Esophagus muscularis mucosa (tissue), 3 donors: Measurements from ENCODE around the gene KCNJ3.

Experiments
- POLR2A ChIP-seq: fragments of 450-650 bp; IDR thresholded peaks from one replicate; pipeline ENCODE4 v1.6.1; 2017; ENCODE audit warnings: antibody characterized with exemption, moderate library complexity, mild to moderate bottlenecking, low read depth
- POLR2AphosphoS5 ChIP-seq, 2 donors: sonication (generic); formaldehyde crosslinking; IDR thresholded peaks; one replicate each; pipeline ENCODE4 v1.6.1; 2017; ENCODE audit warnings: antibody characterized with exemption in 2 of 2
- TF ChIP-seq, protein P1 (sequence below), 3 experiments: fragments of 200-600 bp in 2 of 3; fragments of 450-650 bp in 1 of 3; sonication (generic) in 2 of 3; IDR thresholded peaks; one replicate each; pipeline ENCODE4 v1.5.1; 2017 to 2019; ENCODE audit warnings: antibody characterized with exemption in 3 of 3, mild to moderate bottlenecking in 2 of 3, moderate library complexity in 1 of 3

DNA sequence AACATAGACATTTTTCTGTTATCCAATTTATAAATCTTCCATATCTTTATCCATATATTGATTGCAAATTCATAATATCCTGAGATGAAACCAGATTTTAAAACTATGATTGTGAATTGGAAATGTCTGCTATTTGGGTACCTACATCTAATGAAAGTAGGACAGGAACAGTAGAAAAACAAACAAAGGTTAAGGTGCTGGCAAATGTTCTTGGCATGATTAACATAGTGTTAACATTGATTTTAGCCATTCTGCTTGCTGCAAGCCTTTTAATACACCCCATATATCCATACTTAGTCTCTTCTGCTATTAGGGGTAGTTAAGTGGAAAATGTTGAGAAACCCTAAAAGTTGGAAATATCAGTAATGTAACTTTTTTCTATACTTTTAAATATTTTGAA lies 152.0 kb downstream of the KCNJ3 start:
- TF ChIP-seq POLR2A (no peak), POLR2AphosphoS5 (IDR thresholded peaks at IDR 0.05) (no peak)
- TF ChIP-seq, protein P1, sequence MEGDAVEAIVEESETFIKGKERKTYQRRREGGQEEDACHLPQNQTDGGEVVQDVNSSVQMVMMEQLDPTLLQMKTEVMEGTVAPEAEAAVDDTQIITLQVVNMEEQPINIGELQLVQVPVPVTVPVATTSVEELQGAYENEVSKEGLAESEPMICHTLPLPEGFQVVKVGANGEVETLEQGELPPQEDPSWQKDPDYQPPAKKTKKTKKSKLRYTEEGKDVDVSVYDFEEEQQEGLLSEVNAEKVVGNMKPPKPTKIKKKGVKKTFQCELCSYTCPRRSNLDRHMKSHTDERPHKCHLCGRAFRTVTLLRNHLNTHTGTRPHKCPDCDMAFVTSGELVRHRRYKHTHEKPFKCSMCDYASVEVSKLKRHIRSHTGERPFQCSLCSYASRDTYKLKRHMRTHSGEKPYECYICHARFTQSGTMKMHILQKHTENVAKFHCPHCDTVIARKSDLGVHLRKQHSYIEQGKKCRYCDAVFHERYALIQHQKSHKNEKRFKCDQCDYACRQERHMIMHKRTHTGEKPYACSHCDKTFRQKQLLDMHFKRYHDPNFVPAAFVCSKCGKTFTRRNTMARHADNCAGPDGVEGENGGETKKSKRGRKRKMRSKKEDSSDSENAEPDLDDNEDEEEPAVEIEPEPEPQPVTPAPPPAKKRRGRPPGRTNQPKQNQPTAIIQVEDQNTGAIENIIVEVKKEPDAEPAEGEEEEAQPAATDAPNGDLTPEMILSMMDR (IDR thresholded peaks at IDR 0.05): no peak
